Hippocampal formation (tissue), 2 donors: ENCODE data around the gene CERT1.
A peak's percentile ranks its signal among the peaks of the same experiment; 100 is the strongest.
"Not testable (repeated sequence)": the region's sequence is repeated elsewhere in the genome, so short reads cannot be mapped to it uniquely, and the experiment has no call there.

Experiments
- DNase-seq, 2 donors: peaks; one replicate each; lab custom pipeline; 2025; lab: John Stamatoyannopoulos, UW

Gene CERT1

GRCh38 chr5:75522542-75522941 is 11.1 kb upstream of the CERT1 start:
- no peak for DNase-seq

- no peak for DNase-seq
Measured at GRCh38 chr5:75522025-75522424, 10.6 kb upstream of the CERT1 start.

DNA sequence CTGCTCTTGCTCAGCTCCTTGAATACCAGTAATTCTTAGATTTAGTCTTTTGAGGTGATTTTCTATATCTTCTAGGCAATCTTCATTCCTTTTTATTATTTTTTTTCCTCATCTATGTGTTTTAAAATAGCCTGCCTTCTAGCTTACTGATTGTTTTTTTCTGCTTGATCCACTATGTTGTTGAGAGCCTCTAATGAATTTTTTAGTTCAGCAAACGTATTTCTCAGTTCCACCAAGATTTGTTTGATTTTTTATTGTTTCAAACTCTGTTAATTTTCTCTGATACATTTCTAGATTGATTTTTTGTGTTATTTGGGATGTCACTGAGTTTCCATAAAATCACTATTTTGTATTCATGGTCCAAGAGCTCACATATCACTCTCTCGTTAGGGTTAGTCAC is 9.8 kb upstream of the CERT1 start:
- no peak for DNase-seq

GRCh38 chr5:75519761-75520160 is 8.3 kb upstream of the CERT1 start:
- DNase-seq, result no peak

GRCh38 chr5:75514323-75514722 is 2.9 kb upstream of the CERT1 start:
- DNase-seq, result no peak

DNA sequence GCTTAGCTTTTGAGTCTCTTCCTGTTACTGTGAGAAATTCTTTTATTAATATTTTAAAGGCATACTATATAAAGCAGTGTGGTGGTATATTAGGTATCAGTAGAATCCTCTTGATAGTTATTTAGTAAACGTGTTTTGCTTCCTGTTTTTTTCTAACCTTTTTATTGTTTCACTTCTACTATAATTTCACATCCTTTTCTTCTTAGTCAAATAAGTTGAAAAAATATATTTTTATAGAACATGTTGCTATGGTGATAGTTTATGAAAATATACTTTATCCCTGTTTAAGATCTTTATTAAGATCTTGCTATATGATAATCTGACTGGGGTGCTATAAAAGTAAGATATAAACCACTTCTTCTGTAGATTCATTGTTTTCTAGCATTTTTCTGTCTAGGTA is 2.4 kb upstream of the CERT1 start:
- DNase-seq, result no peak

- no peak for DNase-seq
Measured at GRCh38 chr5:75512383-75513074, 1.1 kb upstream of the CERT1 start.

GRCh38 chr5:75510836-75511434 is 494 bp downstream of the CERT1 start:
- DNase-seq, result peak in 1 of 2 donors; percentile 75

- peak in 1 of 2 donors; percentile 40 for DNase-seq
Measured at GRCh38 chr5:75510417-75510835, 1.0 kb downstream of the CERT1 start.

GRCh38 chr5:75509956-75510355 is 1.5 kb downstream of the CERT1 start:
- DNase-seq, result no peak

- DNase-seq, result no peak
Measured at GRCh38 chr5:75509546-75509945, 1.9 kb downstream of the CERT1 start.

GRCh38 chr5:75507841-75508240 is 3.6 kb downstream of the CERT1 start:
- no peak for DNase-seq

DNA sequence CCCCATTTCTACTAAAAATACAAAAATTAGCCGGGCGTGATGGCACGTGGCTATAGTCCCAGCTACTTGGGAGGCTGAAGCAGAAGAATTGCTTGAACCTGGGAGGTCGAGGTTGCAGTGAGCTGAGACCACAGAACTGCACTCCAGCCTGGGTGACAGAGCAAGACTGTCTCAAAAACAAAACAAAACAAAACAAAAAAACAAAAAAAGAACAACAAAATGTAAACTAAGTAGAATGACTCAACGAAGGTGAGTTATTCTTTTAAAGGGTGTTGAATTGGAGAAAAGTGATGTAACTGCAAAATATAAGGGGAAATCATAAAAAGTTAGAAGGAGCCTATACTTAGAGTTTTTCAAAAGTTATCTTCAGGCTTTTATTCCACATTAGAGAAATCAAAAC is 6.3 kb downstream of the CERT1 start:
- not testable (repeated sequence) for DNase-seq

GRCh38 chr5:75498875-75499274 is 12.6 kb downstream of the CERT1 start:
- DNase-seq, result not testable (repeated sequence)

DNA sequence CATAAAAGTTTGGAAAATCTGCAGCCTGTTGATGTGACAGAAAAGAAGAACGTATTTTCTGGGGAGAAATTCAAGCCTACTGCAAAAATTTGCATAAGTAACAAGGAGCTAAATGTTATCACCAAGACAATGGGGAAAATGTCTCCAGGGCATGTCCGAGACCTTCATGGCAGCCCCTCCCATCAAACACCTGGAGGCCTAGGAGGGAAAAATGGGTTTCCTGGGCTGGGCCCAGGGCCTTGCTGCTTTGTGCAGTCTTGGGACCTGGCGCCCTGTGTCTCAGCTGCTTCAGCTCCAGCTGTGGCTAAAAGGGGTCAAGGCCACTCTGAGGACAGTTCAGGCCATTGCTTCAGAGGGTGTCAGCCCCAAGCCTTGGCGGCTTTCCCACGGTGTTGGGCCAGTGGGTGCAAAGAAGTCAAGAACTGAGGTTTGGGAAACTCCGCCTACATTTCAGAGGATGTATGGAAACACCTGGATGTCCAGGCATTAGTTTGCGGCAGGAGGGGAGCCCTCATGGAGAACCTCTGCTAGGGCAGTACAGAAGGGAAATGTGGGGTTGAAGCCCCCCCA is 13.1 kb downstream of the CERT1 start:
- no peak for DNase-seq

- DNase-seq, result no peak
Measured at GRCh38 chr5:75496026-75496425, 15.4 kb downstream of the CERT1 start.

- DNase-seq, result no peak
Measured at GRCh38 chr5:75491621-75492020, 19.8 kb downstream of the CERT1 start.

GRCh38 chr5:75489847-75490246 is 21.6 kb downstream of the CERT1 start:
- DNase-seq, result not testable (repeated sequence)

- no peak for DNase-seq
Measured at GRCh38 chr5:75484605-75485004, 26.8 kb downstream of the CERT1 start.

DNA sequence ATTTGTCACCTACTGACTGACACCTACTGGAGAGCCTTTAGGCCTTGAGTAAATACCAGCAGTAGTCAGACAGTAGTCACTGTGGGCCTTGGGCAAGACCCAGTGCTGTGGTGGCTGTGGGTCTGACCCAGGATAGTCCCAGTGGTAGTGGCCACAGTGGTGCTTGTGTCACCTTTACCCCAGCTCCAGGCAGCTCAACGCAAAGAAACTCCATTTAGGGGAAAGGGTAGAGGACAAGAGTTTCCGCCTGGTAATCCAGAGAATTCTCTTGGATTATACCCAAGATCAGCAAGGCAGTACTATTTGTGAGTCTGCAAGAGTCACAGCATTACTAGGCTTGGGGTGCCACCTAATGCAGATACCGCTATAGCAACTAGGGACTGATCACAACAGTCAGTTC is 28.9 kb downstream of the CERT1 start:
- DNase-seq, result no peak

GRCh38 chr5:75481024-75481423 is 30.4 kb downstream of the CERT1 start:
- DNase-seq, result no peak

- DNase-seq, result no peak
Measured at GRCh38 chr5:75475364-75475763, 36.1 kb downstream of the CERT1 start.

DNA sequence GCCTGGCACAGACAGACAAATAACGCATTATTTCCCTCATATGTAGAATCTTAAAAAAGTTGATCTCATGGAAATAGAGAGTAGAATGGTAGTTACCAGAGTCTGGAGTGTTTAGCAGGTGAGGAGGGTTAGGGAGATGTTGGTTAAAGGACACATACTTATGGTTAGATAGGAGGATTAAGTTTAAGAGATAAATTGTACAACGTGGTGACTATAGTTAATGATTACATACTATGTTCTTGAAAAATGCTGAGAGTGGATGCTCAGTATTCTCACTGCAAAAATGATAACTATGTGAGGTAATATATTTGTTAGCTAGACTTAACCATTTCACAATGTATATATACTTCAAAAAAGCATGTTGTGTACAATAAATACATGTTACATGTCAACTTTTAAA is 38.0 kb downstream of the CERT1 start:
- DNase-seq, result no peak

DNA sequence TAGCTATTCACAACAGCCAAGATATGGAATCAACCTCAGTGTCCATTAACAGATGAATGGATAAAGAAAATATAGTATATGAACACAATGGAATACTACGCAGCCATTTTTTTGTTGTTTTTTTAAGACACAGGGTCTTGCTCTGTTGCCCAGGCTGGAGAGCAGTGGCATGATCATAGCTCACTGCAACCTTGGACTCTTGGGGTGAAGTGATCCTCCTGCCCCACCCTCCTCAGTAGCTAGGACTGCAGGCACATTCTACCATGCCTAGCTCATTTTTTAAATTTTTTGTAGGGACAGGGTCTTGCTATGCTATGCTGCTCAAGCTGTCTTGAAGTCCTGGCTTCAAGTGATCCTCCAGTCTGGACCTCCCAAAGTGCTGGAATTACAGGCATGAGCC is 38.5 kb downstream of the CERT1 start:
- no peak for DNase-seq
